GM18505 (cell line): ENCODE data around the gene OPCML.

ENCODE experiments used
- ATAC-seq: cut with Tn5 transposase; IDR thresholded peaks from one replicate; pipeline ENCODE4 v1.9.1; 2021; ENCODE audit not compliant: unreplicated experiment
- POLR2A ChIP-seq: IDR thresholded peaks from 4 replicates; pipeline ENCODE4 v1.6.1; 2011; ENCODE audit warnings: borderline replicate concordance; ENCODE audit not compliant: insufficient read depth, insufficient read length; ENCODE audit errors: extremely low read depth

The OPCML gene

DNA sequence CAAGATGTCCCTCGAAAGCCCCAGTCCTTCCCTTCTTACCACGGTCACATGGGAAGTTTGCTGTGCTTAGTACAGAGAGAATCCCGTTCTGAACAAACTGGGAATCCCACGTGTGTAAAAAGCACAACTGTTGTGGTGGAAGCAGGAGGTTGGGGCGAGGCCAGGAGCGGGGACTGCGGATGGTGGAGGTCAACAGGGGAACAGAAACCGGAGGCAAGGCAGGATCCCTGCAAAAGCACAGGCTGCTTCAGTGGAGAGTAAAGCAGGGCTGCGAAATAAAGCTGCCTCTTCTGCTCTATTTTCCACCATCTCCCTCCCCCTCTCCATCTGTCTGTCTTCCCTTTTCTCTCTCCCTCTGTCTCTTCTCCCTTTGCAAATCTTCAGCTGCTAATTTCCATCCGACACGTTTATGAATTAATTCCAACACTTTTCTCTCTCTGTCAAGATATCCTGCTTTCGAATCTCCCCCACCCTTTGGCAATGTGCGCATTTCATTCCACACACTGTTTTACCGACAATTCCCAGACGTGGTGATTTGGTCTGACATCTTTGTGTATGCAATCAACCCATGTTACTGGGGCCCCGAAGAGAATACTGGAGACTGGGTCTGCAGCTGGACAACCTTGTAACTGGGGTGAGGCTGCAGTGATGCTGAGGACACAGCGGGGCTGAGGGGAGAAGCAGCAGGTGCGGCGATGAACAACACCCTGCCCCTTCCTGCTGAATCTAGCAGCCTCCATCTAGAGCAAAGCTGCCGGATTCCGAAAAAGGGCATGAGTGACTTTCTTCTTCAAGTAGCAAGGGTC is 571.8 kb downstream of the OPCML start:
- no peak for ATAC-seq
- TF ChIP-seq POLR2A = no peak

GRCh38 chr11:132959693-132960092 is 572.6 kb downstream of the OPCML start:
- no peak for TF ChIP-seq POLR2A
- ATAC-seq = no peak

GRCh38 chr11:132957881-132958280 is 574.4 kb downstream of the OPCML start:
- ATAC-seq = no peak
- no peak for TF ChIP-seq POLR2A

DNA sequence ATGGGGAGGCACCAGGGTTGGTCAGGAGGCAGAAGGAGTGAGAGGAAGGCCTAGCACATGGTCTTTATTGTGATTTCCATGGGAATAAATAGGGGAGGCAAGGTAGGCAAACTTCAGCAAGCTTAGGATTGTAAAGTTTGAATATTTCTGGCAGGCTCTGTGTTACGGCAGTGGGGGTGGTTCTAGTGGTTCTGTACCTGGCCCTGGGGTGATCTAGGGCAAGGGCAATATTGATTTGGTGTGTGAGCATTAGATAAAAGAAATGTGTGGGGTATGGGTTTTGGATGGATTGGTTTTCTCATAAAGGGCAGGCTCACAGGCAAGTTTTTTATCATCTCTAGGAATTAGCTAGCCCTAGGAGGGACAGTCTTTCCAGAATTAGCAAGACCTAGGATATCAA is 584.0 kb downstream of the OPCML start:
- TF ChIP-seq POLR2A = no peak
- no peak for ATAC-seq

DNA sequence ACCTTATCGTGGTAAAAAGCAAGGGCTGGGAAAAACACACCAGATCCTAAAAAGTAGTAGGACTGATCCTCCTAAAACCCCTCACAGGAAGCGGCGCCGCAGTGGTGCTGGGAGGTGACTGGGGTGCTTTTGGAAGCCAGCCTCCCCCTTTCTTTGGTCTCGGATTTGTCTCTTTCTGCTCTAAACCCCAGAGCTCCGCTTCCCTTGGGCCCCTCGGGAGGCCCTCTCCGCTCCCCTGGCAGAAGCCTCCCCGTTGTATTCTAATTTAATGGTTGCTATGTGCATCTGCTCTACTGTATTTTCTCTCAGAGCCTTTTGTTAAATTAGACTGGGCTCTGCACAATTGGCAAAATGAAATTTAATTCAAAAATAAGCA is 587.7 kb downstream of the OPCML start:
- TF ChIP-seq POLR2A = no peak
- no peak for ATAC-seq

- no peak for ATAC-seq
- no peak for TF ChIP-seq POLR2A
Measured at GRCh38 chr11:132943706-132944568, 588.4 kb downstream of the OPCML start.

GRCh38 chr11:132943357-132943705 is 589.0 kb downstream of the OPCML start:
- no peak for ATAC-seq

DNA sequence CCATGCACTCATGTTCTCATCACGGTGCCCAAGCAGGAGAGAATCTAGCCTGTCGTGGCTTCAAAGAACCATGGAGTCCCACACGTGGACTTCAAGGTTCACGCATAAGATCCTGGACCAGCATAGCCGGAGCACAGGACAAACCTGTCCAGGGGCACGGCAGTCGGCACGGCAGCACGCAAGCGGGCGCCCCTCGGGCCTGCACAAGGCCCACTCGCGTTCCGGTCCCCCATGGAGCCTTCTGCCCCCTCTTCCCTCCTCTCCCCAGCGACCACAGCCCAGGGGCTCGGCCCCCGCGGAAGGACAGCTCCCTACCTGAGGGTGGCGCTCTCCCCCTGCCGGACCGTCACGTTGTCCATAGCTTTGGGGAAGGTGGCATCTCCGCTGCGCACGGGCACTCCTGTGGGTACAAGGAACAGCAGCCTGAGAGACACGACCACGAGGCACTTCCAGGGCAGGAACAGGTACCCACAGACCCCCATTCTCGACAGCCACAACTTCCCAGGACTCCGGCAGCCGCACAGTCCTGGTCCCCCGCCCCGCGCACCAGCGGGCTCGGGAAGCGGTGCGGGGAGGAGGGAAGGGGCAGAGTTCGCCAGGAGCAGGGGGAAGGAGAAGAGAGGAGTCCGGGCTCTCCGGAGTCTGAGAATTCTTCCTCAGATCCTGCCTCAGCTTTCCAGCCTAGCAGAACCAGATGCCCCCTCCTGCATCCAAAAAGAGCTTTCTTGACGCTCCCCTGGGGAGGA is 589.5 kb downstream of the OPCML start:
- ATAC-seq = no peak
- no peak for TF ChIP-seq POLR2A

More at GRCh38 chr11:132943357-132943705, 589.0 kb downstream of the OPCML start:
- no peak for TF ChIP-seq POLR2A

DNA sequence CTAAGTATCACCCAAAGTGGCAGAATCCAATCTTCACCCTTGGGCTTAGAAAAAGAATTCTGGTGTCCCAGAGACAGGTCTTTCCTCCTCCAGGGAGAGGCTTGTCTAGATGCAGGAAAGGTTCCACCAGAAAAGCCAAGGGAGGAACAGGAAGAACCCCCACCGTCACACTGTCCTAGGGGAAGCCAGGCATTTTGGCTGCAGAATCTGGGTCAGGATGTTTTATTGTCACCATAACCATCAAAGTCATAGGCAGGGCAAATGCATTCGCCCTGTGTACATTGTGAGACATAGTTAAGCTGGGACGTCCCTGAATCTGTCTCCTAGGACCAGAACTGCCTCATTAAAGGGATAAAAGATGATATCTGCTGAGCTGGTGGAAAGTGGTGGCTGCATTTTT is 590.5 kb downstream of the OPCML start:
- no peak for ATAC-seq
- no peak for TF ChIP-seq POLR2A

DNA sequence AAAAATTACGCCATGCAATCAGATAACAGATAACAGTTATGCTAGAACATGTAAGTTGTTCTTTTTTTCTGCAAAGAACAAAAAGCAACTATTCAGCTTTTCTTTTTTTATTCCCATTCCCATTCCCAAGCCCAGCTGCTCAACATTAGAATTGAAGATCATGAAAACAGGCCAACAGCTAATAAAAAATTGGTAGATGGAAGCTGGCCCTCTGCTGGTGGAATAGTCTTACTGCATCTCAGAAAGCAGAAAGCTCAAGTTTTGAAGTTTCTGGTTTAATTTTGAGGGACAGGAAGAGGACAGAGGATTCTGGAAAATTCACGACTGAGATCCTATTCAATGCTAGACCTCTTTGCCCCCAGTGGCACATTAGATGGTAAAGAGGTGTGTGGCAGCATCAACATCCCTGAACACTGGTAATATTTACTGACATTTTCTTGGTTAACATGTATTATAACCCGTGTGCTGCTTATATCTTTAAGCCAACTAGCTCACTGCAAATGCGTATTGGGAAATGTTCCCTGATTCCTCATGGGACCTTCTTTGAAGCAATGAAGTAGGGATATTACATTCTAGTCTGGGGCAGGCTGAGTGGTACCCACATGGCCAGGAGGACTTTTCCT is 591.2 kb downstream of the OPCML start:
- no peak for ATAC-seq
- no peak for TF ChIP-seq POLR2A

DNA sequence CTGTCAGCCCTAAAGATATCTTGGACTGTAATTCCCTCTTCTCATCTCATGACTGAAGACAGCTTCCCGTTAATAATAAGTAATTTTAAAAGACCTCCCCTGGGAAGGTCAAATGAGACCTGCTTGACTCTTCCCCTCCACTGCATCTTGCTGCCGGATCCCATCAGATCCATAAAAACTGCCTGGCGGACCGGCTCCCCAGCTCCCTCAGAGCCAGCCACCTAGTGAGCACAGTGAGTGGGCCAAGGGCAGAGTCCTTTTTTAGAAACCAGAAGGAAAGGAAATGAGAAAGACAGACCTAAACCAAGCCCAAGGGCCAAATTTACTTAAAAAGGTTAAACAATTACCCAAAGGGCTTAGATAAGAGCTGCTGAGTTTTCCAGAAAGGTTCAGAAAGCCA is 595.3 kb downstream of the OPCML start:
- ATAC-seq = no peak
- no peak for TF ChIP-seq POLR2A

DNA sequence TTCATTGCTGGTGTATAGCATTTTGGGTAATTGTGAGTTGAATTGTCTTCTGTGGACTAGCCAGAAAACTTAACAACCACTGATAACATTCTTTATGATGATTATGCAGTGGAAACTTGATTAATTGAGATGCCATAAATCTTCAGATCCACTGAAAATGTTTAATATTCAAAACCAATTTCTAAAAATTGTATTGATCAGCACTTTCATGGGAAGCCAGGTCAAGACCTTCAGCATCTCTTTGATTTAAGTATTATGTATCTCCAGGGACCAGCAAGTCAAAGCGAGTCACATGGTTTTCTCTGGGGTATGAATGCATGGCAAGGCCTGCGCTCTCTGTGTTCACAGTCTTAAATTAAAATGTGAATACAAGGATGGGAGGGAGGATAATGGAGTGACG is 596.9 kb downstream of the OPCML start:
- no peak for ATAC-seq
- no peak for TF ChIP-seq POLR2A

DNA sequence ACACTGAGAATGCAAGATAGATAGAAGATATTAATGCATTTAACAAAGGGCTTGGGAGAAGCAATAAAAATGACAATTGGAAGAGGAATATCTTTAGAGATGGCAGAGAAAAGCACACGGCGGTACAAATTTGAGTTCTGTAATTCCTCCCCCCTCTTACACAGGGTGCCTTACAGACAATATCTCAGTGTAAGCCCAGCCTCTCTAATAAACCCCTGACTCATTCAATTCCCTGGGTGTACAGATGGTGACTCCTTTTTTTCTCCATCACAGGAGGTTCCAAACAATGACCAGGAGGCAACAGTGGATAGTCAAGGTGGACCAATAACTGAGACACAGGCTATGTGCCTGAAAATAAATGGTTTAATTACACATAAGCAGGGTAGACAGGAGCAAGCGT is 598.6 kb downstream of the OPCML start:
- ATAC-seq = no peak
- no peak for TF ChIP-seq POLR2A
